GM21360 (cell line): ENCODE measurements around the gene TTC28.

ENCODE experiments used
- ATAC-seq: cut with Tn5 transposase; IDR thresholded peaks from one replicate; pipeline ENCODE4 v1.9.1; 2021; ENCODE audit warnings: mild to moderate bottlenecking, moderate library complexity; ENCODE audit not compliant: unreplicated experiment

Gene TTC28

GRCh38 chr22:28299309-28299708 is 380.3 kb downstream of the TTC28 start:
- no peak for ATAC-seq

DNA sequence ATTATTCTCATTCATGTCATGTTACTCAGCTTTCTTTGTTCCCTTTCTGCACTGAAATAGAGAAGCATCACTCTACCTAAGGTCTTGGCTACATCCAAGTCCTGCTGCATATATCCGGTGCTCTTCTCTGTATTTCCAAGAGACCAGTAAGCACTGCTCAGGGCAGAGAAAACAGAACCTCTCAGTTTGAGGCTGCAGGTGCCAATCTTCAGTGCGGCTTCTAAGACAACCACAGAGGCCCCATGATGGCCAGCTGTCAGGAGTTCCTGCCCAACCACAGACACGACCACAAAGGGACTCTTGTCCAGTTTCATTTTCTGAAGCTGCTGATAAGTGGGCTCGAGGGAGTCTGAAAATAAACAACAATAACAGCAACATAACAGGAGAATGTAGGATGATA is 382.1 kb downstream of the TTC28 start:
- no peak for ATAC-seq

GRCh38 chr22:28296452-28296851 is 383.2 kb downstream of the TTC28 start:
- ATAC-seq = no peak

- no peak for ATAC-seq
Measured at GRCh38 chr22:28283068-28283654, 396.5 kb downstream of the TTC28 start.

GRCh38 chr22:28282405-28283067 is 397.1 kb downstream of the TTC28 start:
- no peak for ATAC-seq

GRCh38 chr22:28279888-28280287 is 399.8 kb downstream of the TTC28 start:
- no peak for ATAC-seq

- no peak for ATAC-seq
Measured at GRCh38 chr22:28269277-28269676, 410.4 kb downstream of the TTC28 start.

DNA sequence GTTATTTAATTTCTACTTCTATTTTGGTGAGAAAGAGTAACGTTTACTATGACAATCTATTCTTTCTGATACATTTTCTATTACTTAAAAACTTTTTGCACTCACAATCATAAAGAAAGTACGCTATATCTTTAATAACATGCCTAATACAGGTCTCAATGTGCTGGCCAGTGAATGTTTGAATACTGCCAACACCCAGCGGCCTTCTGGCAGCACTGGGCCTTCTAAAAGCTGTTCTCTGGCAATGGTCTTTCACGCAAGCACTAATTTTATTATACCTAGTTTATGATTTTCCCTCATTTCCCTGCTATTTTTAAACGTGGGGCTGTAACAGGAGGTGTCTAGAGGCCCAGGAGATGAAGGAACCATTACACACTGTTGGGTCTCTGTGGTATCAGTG is 410.8 kb downstream of the TTC28 start:
- no peak for ATAC-seq

DNA sequence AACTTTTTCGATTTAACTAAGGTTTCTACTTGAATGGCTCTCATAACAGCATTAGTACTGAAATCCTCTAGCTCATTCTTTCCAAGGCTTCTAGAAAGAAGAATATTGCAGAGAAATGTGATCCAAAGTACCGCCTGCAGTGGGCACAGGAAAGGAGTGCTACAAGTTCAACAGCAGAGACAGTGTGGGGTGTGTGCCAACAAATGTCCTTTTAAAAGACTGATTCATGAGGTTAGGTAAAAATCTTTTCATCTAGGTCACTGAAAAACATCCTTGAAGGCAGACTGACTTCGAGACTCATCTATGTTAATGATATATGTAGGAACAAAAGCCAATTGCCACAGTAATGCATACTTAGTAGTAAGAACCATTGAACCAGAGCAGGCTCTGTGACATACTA is 411.5 kb downstream of the TTC28 start:
- no peak for ATAC-seq

DNA sequence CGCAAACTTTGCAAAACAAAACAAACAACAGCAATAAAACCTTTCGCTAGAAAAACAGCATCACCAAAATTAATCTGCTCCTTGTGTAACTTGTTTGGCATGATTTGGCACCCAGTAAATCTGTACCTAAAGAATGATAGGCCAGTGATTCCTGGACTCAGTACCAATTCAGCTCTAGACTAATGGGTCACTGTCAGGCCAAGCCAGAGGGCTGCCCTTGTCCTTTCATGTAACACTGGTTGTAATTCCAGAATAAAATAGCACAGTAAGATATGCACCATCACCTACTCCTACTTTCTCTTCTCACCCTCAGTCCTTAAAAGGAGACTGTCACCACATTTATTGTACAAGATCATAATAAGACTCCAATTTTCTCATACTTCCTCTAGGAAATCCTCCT is 419.0 kb downstream of the TTC28 start:
- ATAC-seq = no peak

- ATAC-seq = no peak
Measured at GRCh38 chr22:28259774-28260312, 419.8 kb downstream of the TTC28 start.

DNA sequence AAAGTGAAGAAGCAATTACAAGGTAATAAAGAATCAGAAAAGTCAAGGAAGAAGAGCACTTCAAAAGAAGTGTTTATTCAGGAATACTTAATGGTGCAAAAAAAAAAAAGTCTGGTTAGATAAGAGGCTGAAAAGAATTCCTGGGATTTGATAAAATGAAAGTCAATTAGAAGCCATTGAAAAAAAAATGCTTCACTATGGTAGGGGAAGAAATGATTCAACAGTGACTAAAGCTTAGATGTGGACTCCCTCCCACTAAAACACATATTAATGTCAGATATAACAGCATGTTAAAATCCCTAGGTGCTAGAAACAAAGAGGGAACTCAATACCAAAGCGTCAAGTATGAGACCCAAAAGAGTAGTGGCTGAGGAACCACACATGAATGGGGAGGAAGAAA is 425.2 kb downstream of the TTC28 start:
- ATAC-seq = no peak

DNA sequence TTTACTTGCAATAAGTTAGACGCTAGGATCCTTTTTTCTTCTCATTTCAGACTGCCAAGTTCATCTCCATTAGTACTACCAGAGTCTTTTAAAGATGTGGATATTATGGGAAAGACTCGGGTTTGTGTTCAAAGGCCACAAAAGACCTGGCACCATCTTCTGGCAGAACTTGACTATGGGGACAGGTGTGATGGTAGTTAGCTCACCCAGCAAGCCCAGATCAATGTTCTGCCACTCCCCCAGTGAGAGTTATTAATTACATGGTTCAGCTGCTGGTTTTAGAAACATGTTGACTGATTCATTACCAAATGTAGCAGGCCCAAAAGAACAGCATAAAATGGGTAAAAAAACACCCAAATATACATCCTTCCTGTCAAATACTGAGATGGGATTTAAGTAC is 427.1 kb downstream of the TTC28 start:
- ATAC-seq = no peak

DNA sequence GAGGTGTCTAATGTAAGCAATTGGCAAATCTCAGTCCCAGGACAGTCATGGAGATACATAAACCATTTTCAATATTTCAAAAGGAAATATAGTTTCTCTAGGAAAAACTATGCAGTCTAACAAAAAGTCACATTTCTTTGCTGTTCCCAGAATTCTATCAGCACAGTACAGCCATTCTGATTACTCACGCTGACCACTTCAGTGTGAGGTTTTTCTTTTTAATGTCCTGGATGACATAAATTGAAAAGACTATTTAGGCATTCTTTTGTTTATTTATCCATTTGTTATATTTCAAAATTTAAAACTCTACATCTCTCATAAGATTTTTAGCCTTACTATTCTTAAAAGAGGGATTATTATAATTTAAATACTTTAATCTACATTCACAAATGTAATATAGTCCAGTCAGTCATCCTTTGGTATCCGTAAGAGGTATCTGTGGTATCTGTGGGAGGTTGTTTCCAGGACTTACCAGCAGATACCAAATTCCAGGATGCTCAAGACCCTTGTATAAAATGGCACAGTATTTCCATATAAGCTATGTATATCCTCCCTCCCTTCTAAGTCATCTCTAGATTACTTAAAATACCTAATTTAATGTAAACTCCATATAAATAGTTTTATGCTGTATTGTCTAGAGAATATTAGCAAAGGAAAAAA is 429.5 kb downstream of the TTC28 start:
- ATAC-seq = no peak

GRCh38 chr22:28249402-28249801 is 430.2 kb downstream of the TTC28 start:
- no peak for ATAC-seq

GRCh38 chr22:28247667-28248363 is 431.8 kb downstream of the TTC28 start:
- ATAC-seq = no peak

- ATAC-seq = no peak
Measured at GRCh38 chr22:28247136-28247535, 432.5 kb downstream of the TTC28 start.

DNA sequence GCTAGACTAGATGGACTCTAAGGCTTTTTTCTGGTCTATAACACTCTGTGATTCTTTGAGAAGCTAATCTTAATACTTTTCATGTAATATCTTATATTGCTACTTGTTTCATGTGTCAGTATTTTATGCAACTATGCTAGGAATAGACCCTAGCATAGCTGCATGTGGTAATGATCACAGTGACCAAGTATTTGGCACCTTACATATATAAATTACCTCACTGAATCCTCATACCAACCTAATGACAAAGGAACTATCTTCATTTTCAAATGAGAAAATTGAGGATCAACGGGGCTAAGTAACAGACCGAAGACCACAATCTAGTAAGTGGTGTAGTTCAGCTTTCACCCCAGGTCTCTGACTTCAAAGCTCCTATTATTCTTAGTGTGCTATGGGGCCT is 433.2 kb downstream of the TTC28 start:
- no peak for ATAC-seq

- no peak for ATAC-seq
Measured at GRCh38 chr22:28245579-28246224, 433.9 kb downstream of the TTC28 start.

DNA sequence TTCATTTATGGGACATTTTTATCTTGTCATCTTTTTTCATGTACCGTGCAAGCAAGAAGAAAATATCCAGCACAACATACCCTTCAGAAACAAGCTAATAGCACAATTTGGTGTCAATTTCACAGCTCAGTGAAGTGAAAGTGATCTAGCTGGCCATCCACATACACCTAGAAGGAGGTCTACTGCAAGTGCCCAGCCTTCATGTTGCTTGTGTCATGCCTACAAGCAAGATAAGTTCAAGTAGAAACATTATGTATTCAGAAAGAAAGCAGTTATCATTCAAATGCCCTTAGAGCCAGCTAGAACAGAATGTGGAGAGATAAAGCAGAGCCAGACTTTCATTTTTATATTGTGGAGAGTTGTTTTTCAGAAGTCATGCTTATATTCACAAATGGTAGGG is 434.9 kb downstream of the TTC28 start:
- ATAC-seq = no peak

DNA sequence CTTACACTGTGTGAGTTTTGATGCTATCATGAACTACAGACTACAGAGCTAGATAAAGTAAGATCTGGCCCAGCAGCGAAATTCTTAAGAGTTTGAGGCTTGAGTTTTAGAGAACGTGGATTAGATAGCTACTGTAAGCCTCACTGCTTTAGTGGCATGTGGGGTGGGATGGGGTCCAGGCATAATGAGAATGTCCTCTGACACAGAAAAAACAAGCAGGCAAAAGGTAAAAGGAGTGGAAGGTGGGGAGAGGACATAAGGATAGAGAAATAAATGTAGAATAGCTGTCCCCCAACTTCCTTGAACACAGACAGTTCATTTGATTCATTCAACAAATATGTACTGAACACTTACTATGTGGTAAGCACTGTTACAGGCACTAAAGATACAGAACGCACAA is 436.1 kb downstream of the TTC28 start:
- no peak for ATAC-seq
